Mesothelial cell of epicardium (in vitro differentiated cells): ENCODE data around the gene USP40. TPM values are rescaled to one million over a fixed set of nuclear protein-coding genes. Genes with fewer than 3 reads are reported as not detected.

Experiments
- DNase-seq, 2 experiments: peaks; one replicate each; pipeline ENCODE4 v3.0.0; 2021; ENCODE audit warnings: low spot score in 2 of 2; ENCODE audit not compliant: unreplicated experiment in 2 of 2
- H3K27ac Mint-ChIP-seq: 2 replicates; pipeline ENCODE4 v1.8.0; 2021; ENCODE audit warnings: mixed read lengths
- H3K27me3 Mint-ChIP-seq: 2 replicates; pipeline ENCODE4 v1.8.0; 2021; ENCODE audit warnings: low read depth, mixed read lengths
- H3K36me3 Mint-ChIP-seq: 2 replicates; pipeline ENCODE4 v1.8.0; 2021; ENCODE audit warnings: mixed read lengths
- H3K4me1 Mint-ChIP-seq: 2 replicates; pipeline ENCODE4 v1.8.0; 2021; ENCODE audit warnings: mixed read lengths
- H3K4me3 Mint-ChIP-seq: 2 replicates; pipeline ENCODE4 v1.8.0; 2021; ENCODE audit warnings: mild to moderate bottlenecking, moderate library complexity, mixed read lengths
- H3K9me3 Mint-ChIP-seq: 2 replicates; pipeline ENCODE4 v1.8.0; 2021; ENCODE audit warnings: mixed read lengths
- CTCF ChIP-seq: fragments of 200-600 bp; sonication (generic); IDR thresholded peaks from one replicate; pipeline ENCODE4 v1.5.0; 2021; ENCODE audit warnings: antibody characterized with exemption; ENCODE audit not compliant: unreplicated experiment
- total RNA-seq: library from RNA; stranded (reverse); gene quantifications from 3 replicates; pipeline ENCODE4 v1.2.1, GENCODE V29; 2021

The USP40 gene
- total RNA-seq, 1 donor from 2014 or later: 51.0 TPM

GRCh38 chr2:233535271-233535670 lies 31.3 kb downstream of the USP40 start:
- Mint-ChIP-seq H3K4me3 (no peak overlapping the region), H3K27me3 (no peaks in the 10 kb centered on the region), H3K9me3 (no peaks in the 10 kb centered on the region), H3K36me3 (peaks cover 37% of the 10 kb centered on the region), H3K4me1 (no peaks in the 10 kb centered on the region), H3K27ac (no peak overlapping the region)
- DNase-seq: no peak
- no peak for TF ChIP-seq CTCF

GRCh38 chr2:233532971-233533370 lies 33.6 kb downstream of the USP40 start:
- H3K27ac Mint-ChIP-seq: no peak overlapping the region
- no peak for TF ChIP-seq CTCF
- H3K36me3 Mint-ChIP-seq: peaks cover 33% of the 10 kb centered on the region
- no peak overlapping the region for H3K4me3 Mint-ChIP-seq
- no peaks in the 10 kb centered on the region for H3K4me1 Mint-ChIP-seq
- no peaks in the 10 kb centered on the region for H3K9me3 Mint-ChIP-seq
- DNase-seq: no peak
- H3K27me3 Mint-ChIP-seq: no peaks in the 10 kb centered on the region

DNA sequence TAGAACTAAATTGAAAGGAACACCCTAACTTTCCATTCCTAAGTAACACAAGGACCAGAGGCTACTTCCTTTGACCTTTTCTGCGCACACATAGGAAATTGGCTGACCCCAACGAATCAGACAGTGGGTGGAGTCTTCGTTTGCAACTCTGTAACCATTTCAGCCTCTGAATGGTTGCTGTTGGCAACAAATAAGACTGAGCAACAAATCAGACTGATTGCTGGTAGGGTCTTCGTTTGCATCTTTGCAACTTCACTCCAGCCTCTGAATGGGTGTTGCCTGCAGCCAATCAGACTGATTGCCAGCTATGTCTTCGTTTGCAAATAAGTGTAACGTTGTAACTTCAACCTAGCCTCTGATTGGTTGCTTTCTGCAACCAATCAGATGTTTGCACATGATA lies 34.6 kb downstream of the USP40 start:
- Mint-ChIP-seq H3K9me3 (no peaks in the 10 kb centered on the region), H3K27ac (no peak overlapping the region)

GRCh38 chr2:233530381-233530780 lies 36.2 kb downstream of the USP40 start:
- H3K4me3 Mint-ChIP-seq: no peak overlapping the region
- H3K27ac Mint-ChIP-seq: no peak overlapping the region
- H3K36me3 Mint-ChIP-seq: peaks cover 27% of the 10 kb centered on the region
- H3K27me3 Mint-ChIP-seq: no peaks in the 10 kb centered on the region
- peaks cover 5% of the 10 kb centered on the region for H3K4me1 Mint-ChIP-seq
- no peak for TF ChIP-seq CTCF
- no peaks in the 10 kb centered on the region for H3K9me3 Mint-ChIP-seq
- no peak for DNase-seq

More for the DNA sequence above, 34.6 kb downstream of the USP40 start:
- no peak overlapping the region for H3K4me3 Mint-ChIP-seq
- H3K27me3 Mint-ChIP-seq: no peaks in the 10 kb centered on the region
- no peak for DNase-seq
- TF ChIP-seq CTCF: no peak
- H3K36me3 Mint-ChIP-seq: peaks cover 33% of the 10 kb centered on the region
- H3K4me1 Mint-ChIP-seq: no peaks in the 10 kb centered on the region

DNA sequence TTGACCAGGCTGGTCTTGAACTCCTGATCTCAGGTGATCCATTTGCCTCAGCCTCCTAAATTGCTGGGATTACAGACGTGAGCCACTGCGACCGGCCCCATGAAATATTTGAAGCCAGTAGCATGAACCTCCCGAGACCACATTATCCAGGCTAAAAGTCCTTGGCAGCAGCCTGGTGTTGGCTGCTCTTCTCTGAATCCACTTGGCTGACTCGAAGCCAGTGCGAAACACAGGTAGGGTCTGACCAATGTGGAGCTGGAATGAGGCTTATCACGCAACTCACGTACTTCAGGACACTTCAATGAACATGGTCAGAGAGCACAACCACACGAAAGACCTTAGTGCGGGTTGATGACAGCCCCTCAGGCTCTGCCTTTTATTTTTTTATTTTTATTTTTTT lies 38.4 kb downstream of the USP40 start:
- H3K4me1 Mint-ChIP-seq: peaks cover 6% of the 10 kb centered on the region
- H3K27ac Mint-ChIP-seq: no peak overlapping the region
- H3K27me3 Mint-ChIP-seq: no peaks in the 10 kb centered on the region
- H3K9me3 Mint-ChIP-seq: no peaks in the 10 kb centered on the region
- no peak for DNase-seq
- TF ChIP-seq CTCF: no peak
- H3K4me3 Mint-ChIP-seq: no peak overlapping the region
- peaks cover 27% of the 10 kb centered on the region for H3K36me3 Mint-ChIP-seq

GRCh38 chr2:233525791-233526190 lies 40.8 kb downstream of the USP40 start:
- Mint-ChIP-seq H3K9me3 (no peaks in the 10 kb centered on the region), H3K4me3 (no peak overlapping the region), H3K36me3 (peaks cover 32% of the 10 kb centered on the region), H3K27me3 (no peaks in the 10 kb centered on the region), H3K27ac (no peak overlapping the region), H3K4me1 (peaks cover 6% of the 10 kb centered on the region)
- DNase-seq: no peak
- no peak for TF ChIP-seq CTCF
